Measurements from ENCODE around the gene PRB3. TPM values are rescaled to one million over a fixed set of nuclear protein-coding genes. Genes with fewer than 3 reads are reported as not detected.

The PRB3 gene
- not detected in 2 replicates for total RNA-seq
- not detected for total RNA-seq (2013)
- not detected in 2 replicates for polyA plus RNA-seq
- not detected in 2 replicates for polyA minus RNA-seq

DNA sequence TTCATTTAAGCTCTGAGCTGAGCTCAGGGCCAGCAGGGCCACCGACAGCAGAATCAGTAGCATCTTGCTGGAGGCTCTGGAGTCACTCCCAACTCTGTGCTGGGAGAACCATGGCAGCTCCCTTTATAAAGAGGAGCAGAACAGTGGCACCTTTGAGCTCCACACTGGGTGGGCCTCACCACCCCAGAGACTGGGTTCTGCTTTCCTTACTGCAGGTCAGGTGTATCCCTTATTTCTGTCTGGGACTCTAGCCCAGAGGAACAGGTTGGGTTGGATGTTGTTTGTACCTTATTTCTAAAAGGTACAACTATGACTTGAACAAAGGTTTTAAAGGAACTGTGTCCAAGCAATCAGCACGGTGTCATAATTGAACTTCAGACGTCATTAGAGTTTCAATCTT lies at the start of gene PRB3:
PRB3 (minus strand) TSS at position 101 of the 400 bp plus-strand sequence; CDS start at position 63, 38 bp downstream.
- H3K4me1 Mint-ChIP-seq = no peaks in the 10 kb centered on the region
- no peak within 1 kb of the TSS for H3K27ac ChIP-seq (ENCODE audit: low read length in 2 of 2)
- no peak within 1 kb of the TSS for H3K4me3 ChIP-seq (ENCODE audit: control extremely low read depth in 1 of 5, extremely low read depth in 1 of 5, insufficient read depth in 1 of 5, low read depth in 2 of 5, low read length in 4 of 5)
- POLR2A ChIA-PET = no interaction called here
- no peak within 1 kb of the TSS for H3K4me3 Mint-ChIP-seq
- no peak within 1 kb of the TSS for H2AFZ ChIP-seq (ENCODE audit: insufficient read depth, low read depth, low read length, poor library complexity, severe bottlenecking)
- no peaks in the 10 kb centered on the region for H3K27me3 ChIP-seq (replicated peaks in 1 of 4; ENCODE audit: control extremely low read depth in 1 of 4, control insufficient read depth in 3 of 4, insufficient read depth in 4 of 4, low read length in 3 of 4)
- no peaks in the 10 kb centered on the region for H3K9me3 Mint-ChIP-seq (ENCODE audit: insufficient read depth)
- ATAC-seq (ENCODE audit: low read depth) = no peak
- TF ChIP-seq, protein P1, sequence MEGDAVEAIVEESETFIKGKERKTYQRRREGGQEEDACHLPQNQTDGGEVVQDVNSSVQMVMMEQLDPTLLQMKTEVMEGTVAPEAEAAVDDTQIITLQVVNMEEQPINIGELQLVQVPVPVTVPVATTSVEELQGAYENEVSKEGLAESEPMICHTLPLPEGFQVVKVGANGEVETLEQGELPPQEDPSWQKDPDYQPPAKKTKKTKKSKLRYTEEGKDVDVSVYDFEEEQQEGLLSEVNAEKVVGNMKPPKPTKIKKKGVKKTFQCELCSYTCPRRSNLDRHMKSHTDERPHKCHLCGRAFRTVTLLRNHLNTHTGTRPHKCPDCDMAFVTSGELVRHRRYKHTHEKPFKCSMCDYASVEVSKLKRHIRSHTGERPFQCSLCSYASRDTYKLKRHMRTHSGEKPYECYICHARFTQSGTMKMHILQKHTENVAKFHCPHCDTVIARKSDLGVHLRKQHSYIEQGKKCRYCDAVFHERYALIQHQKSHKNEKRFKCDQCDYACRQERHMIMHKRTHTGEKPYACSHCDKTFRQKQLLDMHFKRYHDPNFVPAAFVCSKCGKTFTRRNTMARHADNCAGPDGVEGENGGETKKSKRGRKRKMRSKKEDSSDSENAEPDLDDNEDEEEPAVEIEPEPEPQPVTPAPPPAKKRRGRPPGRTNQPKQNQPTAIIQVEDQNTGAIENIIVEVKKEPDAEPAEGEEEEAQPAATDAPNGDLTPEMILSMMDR (IDR thresholded peaks at IDR 0.05) = no peak
- TF ChIP-seq EZH2 (IDR thresholded peaks at IDR 0.05; ENCODE audit: borderline replicate concordance, insufficient read depth, low read depth, low read length, poor library complexity, severe bottlenecking) = no peak
- H3K4me2 ChIP-seq (replicated peaks; ENCODE audit: low read depth, low read length, poor library complexity, severe bottlenecking) = no peak within 1 kb of the TSS
- no peaks in the 10 kb centered on the region for H3K4me1 ChIP-seq (ENCODE audit: control insufficient read depth in 2 of 2, insufficient read depth in 2 of 2, low read length in 2 of 2)
- no peak within 1 kb of the TSS for H3K27ac Mint-ChIP-seq
- no peaks in the 10 kb centered on the region for H3K9me3 ChIP-seq (ENCODE audit: control extremely low read depth in 1 of 3, control insufficient read depth in 2 of 3, insufficient read depth in 1 of 3, low read length in 2 of 3)
- H4K20me1 ChIP-seq (ENCODE audit: control insufficient read depth, insufficient read depth, low read length, poor library complexity, severe bottlenecking) = no peaks in the 10 kb centered on the region
- DNase-seq = no peak
- H3K36me3 ChIP-seq (replicated peaks in 1 of 2; ENCODE audit: control extremely low read depth in 1 of 2, control insufficient read depth in 1 of 2, extremely low read depth in 1 of 2, insufficient read depth in 2 of 2, low read length in 1 of 2) = no peaks in the 10 kb centered on the region
- intact Hi-C loops (cut with micrococcal nuclease) = no loop called here
- H3K27me3 Mint-ChIP-seq = no peaks in the 10 kb centered on the region
- 87% methylated on average over 3 of the region's 3 CpGs for WGBS (ENCODE audit: insufficient coverage)
- H3K9ac ChIP-seq (ENCODE audit: low read length) = no peak within 1 kb of the TSS
- H3K79me2 ChIP-seq (ENCODE audit: control insufficient read depth, insufficient read depth, low read length) = no peaks in the 10 kb centered on the region
- CTCF ChIA-PET = interaction anchor here (0.5 kb wide), 1 partner anchor 194 kb away, joined by 3 read pairs; no protein-coding TSS in a partner anchor

DNA sequence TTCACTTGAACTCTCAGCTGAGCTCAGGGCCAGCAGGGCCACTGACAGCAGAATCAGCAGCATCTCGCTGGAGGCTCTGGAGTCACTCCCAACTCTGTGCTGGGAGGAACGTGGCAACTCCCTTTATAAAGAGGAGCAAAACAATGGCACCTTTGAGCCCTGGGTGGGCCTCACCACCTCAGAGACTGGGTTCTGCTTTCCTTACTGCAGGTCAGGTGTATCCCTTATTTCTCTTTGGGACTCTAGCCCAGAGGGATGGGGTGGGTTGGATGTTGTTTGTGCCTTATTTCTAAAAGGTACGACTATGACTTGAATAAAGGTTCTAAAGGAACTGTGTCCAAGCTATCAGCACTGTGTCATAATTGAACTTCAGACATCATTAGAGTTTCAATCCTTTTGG lies 40.8 kb upstream of the PRB3 start, which contains the start of gene PRB4:
PRB4 (minus strand) TSS at position 101 of the 400 bp plus-strand sequence; CDS start at position 63, 38 bp downstream.
- no peak for TF ChIP-seq EZH2 (IDR thresholded peaks at IDR 0.05; ENCODE audit: borderline replicate concordance, insufficient read depth, low read depth, low read length, poor library complexity, severe bottlenecking)
- TF ChIP-seq, protein P1 (IDR thresholded peaks at IDR 0.05) = no peak
- Mint-ChIP-seq H3K4me1 (no peaks in the 10 kb centered on the region), H3K9me3 (ENCODE audit: insufficient read depth) (peaks cover 10% of the 10 kb centered on the region), H3K4me3 (no peak within 1 kb of the TSS), H3K27me3 (no peaks in the 10 kb centered on the region), H3K27ac (no peak within 1 kb of the TSS)
- Histone ChIP-seq H3K27me3 (replicated peaks in 1 of 4; ENCODE audit: control extremely low read depth in 1 of 4, control insufficient read depth in 3 of 4, insufficient read depth in 4 of 4, low read length in 3 of 4) (no peaks in the 10 kb centered on the region), H4K20me1 (ENCODE audit: control insufficient read depth, insufficient read depth, low read length, poor library complexity, severe bottlenecking) (no peaks in the 10 kb centered on the region), H3K27ac (ENCODE audit: low read length in 2 of 2) (no peak within 1 kb of the TSS), H2AFZ (ENCODE audit: insufficient read depth, low read depth, low read length, poor library complexity, severe bottlenecking) (no peak within 1 kb of the TSS), H3K9me3 (ENCODE audit: control extremely low read depth in 1 of 3, control insufficient read depth in 2 of 3, insufficient read depth in 1 of 3, low read length in 2 of 3) (peaks cover 0 to 3% (median 0%) of the 10 kb centered on the region in 3 donors), H3K4me3 (ENCODE audit: control extremely low read depth in 1 of 5, extremely low read depth in 1 of 5, insufficient read depth in 1 of 5, low read depth in 2 of 5, low read length in 4 of 5) (no peak within 1 kb of the TSS), H3K4me1 (ENCODE audit: control insufficient read depth in 2 of 2, insufficient read depth in 2 of 2, low read length in 2 of 2) (no peaks in the 10 kb centered on the region), H3K36me3 (replicated peaks in 1 of 2; ENCODE audit: control extremely low read depth in 1 of 2, control insufficient read depth in 1 of 2, extremely low read depth in 1 of 2, insufficient read depth in 2 of 2, low read length in 1 of 2) (no peaks in the 10 kb centered on the region), H3K79me2 (ENCODE audit: control insufficient read depth, insufficient read depth, low read length) (no peaks in the 10 kb centered on the region), H3K9ac (ENCODE audit: low read length) (no peak within 1 kb of the TSS), H3K4me2 (replicated peaks; ENCODE audit: low read depth, low read length, poor library complexity, severe bottlenecking) (no peak within 1 kb of the TSS)
- WGBS (ENCODE audit: insufficient coverage) = 88% methylated on average over 2 of the region's 3 CpGs
- ChIA-PET POLR2A (no interaction called here), CTCF (no interaction called here)
- ATAC-seq (ENCODE audit: low read depth) (no peak), DNase-seq (no peak)
- intact Hi-C loops (cut with micrococcal nuclease) = no loop called here
